Neural progenitor cell (in vitro differentiated cells): ENCODE data around the gene OR2A12.
"Not testable (repeated sequence)": the region's sequence is repeated elsewhere in the genome, so short reads cannot be mapped to it uniquely, and the experiment has no call there.

Experiments
- EZH2phosphoT487 ChIP-seq: fragments of 200-600 bp; sonication (generic); IDR thresholded peaks from 2 replicates; pipeline ENCODE4 v1.6.1; 2017; ENCODE audit warnings: antibody characterized with exemption
- TF ChIP-seq, protein P1 (sequence below): fragments of 200-600 bp; sonication (generic); IDR thresholded peaks from 2 replicates; pipeline ENCODE4 v1.5.1; 2017; ENCODE audit warnings: antibody characterized with exemption, mild to moderate bottlenecking

DNA sequence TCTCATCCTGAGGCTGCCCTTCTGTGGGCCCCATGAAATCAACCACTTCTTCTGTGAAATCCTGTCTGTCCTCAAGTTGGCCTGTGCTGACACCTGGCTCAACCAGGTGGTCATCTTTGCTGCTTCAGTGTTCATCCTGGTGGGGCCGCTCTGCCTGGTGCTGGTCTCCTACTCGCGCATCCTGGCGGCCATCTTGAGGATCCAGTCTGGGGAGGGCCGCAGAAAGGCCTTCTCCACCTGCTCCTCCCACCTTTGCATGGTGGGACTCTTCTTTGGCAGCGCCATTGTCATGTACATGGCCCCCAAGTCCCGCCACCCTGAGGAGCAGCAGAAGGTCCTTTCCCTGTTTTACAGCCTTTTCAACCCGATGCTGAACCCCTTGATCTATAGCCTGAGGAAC lies 35.2 kb upstream of the OR2A12 start:
- TF ChIP-seq, protein P1, sequence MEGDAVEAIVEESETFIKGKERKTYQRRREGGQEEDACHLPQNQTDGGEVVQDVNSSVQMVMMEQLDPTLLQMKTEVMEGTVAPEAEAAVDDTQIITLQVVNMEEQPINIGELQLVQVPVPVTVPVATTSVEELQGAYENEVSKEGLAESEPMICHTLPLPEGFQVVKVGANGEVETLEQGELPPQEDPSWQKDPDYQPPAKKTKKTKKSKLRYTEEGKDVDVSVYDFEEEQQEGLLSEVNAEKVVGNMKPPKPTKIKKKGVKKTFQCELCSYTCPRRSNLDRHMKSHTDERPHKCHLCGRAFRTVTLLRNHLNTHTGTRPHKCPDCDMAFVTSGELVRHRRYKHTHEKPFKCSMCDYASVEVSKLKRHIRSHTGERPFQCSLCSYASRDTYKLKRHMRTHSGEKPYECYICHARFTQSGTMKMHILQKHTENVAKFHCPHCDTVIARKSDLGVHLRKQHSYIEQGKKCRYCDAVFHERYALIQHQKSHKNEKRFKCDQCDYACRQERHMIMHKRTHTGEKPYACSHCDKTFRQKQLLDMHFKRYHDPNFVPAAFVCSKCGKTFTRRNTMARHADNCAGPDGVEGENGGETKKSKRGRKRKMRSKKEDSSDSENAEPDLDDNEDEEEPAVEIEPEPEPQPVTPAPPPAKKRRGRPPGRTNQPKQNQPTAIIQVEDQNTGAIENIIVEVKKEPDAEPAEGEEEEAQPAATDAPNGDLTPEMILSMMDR, result not testable (repeated sequence)
- not testable (repeated sequence) for TF ChIP-seq EZH2phosphoT487
